ENCODE data around the gene MELTF. TPM values are rescaled to one million over a fixed set of nuclear protein-coding genes. Genes with fewer than 3 reads are reported as not detected.

MELTF gene
- total and polyA plus RNA-seq, 9 of the 15 experiments (the other 6 are each of a cell fraction or from before 2014, with no cell fraction given) = 0.35 to 10.5 (median 4.5) TPM

- Histone ChIP-seq H3K4me1 (replicated peaks in 1 of 2; ENCODE audit: control insufficient read depth in 2 of 2, insufficient read depth in 2 of 2, low read length in 2 of 2) (peaks cover 16 to 18% of the 10 kb centered on the region in 2 experiments), H3K36me3 (ENCODE audit: control insufficient read depth, insufficient read depth, low read length) (no peaks in the 10 kb centered on the region), H3K27ac (ENCODE audit: extremely low read depth, low read depth, low read length) (no peak overlapping the region), H3K9me3 (replicated peaks; ENCODE audit: control insufficient read depth, insufficient read depth, low read depth, low read length) (no peaks in the 10 kb centered on the region), H3K9me1 (ENCODE audit: control insufficient read depth, insufficient read depth, low read length) (no peaks in the 10 kb centered on the region), H3K4me3 (no peak overlapping the region), H2AFZ (ENCODE audit: low read depth, low read length) (no peak overlapping the region), H3K27me3 (ENCODE audit: control insufficient read depth in 2 of 2, insufficient read depth in 2 of 2, low read length in 2 of 2) (peaks cover 0 to 4% of the 10 kb centered on the region in 2 experiments; a peak in 2 of 5 replicates), H4K20me1 (replicated peaks; ENCODE audit: control insufficient read depth, insufficient read depth, low read length) (no peaks in the 10 kb centered on the region), H3K79me2 (ENCODE audit: control insufficient read depth, insufficient read depth, low read length) (no peaks in the 10 kb centered on the region), H3K4me2 (ENCODE audit: insufficient read depth, low read length) (no peak overlapping the region), H3K9ac (ENCODE audit: insufficient read depth in 1 of 2, low read depth in 2 of 2, low read length in 2 of 2) (no peak overlapping the region)
- intact Hi-C loops (cut with micrococcal nuclease) = loop anchor here (10.0 kb wide), 1 partner anchor 149 kb away; no protein-coding TSS in a partner anchor
- no peak for ATAC-seq
- CTCF ChIA-PET (ENCODE audit: low intra/inter-chr PET ratio) = no interaction called here
- in situ Hi-C loops (cut with MboI) = no loop called here
- no TSS peak for BruUV-seq (replicated peaks)
- no peak for FAIRE-seq
- no peak for DNase-seq (ENCODE audit: extremely low read depth in 1 of 4, low spot score in 3 of 4)
- TF ChIP-seq C11orf30 (IDR thresholded peaks at IDR 0.05; ENCODE audit: low read depth) (no peak), NR3C1 (CRISPR knock-in tag; IDR thresholded peaks at IDR 0.05) (no peak), FUS (optimal IDR thresholded peaks at IDR 0.05; ENCODE audit: low read depth, low read length) (no peak), SIN3B (IDR thresholded peaks at IDR 0.05; ENCODE audit: low read depth) (no peak), ZNF41 (CRISPR knock-in tag; conservative IDR thresholded peaks at IDR 0.05) (no peak), HMGN3 (IDR thresholded peaks at IDR 0.05; ENCODE audit: borderline replicate concordance, extremely low read depth, insufficient read length, low read depth, low read length) (no peak), NBN (IDR thresholded peaks at IDR 0.05; ENCODE audit: low read depth) (no peak), BCOR (IDR thresholded peaks at IDR 0.05) (no peak)
- TF ChIP-seq, protein P1, sequence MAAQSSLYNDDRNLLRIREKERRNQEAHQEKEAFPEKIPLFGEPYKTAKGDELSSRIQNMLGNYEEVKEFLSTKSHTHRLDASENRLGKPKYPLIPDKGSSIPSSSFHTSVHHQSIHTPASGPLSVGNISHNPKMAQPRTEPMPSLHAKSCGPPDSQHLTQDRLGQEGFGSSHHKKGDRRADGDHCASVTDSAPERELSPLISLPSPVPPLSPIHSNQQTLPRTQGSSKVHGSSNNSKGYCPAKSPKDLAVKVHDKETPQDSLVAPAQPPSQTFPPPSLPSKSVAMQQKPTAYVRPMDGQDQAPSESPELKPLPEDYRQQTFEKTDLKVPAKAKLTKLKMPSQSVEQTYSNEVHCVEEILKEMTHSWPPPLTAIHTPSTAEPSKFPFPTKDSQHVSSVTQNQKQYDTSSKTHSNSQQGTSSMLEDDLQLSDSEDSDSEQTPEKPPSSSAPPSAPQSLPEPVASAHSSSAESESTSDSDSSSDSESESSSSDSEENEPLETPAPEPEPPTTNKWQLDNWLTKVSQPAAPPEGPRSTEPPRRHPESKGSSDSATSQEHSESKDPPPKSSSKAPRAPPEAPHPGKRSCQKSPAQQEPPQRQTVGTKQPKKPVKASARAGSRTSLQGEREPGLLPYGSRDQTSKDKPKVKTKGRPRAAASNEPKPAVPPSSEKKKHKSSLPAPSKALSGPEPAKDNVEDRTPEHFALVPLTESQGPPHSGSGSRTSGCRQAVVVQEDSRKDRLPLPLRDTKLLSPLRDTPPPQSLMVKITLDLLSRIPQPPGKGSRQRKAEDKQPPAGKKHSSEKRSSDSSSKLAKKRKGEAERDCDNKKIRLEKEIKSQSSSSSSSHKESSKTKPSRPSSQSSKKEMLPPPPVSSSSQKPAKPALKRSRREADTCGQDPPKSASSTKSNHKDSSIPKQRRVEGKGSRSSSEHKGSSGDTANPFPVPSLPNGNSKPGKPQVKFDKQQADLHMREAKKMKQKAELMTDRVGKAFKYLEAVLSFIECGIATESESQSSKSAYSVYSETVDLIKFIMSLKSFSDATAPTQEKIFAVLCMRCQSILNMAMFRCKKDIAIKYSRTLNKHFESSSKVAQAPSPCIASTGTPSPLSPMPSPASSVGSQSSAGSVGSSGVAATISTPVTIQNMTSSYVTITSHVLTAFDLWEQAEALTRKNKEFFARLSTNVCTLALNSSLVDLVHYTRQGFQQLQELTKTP (IDR thresholded peaks at IDR 0.05; ENCODE audit: low read depth in 1 of 2, partially characterized antibody in 2 of 2) = no peak
- 10% methylated on average over 3 of the region's 3 CpGs for WGBS (ENCODE audit: insufficient coverage, low coverage, missing lambda C conversion rate)
- POLR2A ChIA-PET = interaction anchor here (0.7 kb wide), 1 partner anchor 82 kb away, joined by 3 read pairs; no protein-coding TSS in a partner anchor
Measured at GRCh38 chr3:197035577-197035976, 6.0 kb upstream of the MELTF start.

Data from K562 (cell line).